GM12878 (cell line): ENCODE data around the gene HOXD11. TPM values are rescaled to one million over a fixed set of nuclear protein-coding genes. Genes with fewer than 3 reads are reported as not detected.

ENCODE experiments used
- ATAC-seq: fragments of 200-7000 bp; cut with Tn5 transposase; 3 replicates; pipeline ENCODE4 v1.9.1; 2020; ENCODE audit warnings: mild to moderate bottlenecking, moderate library complexity
- BruUV-seq: library from RNA; stranded (reverse); fragments of 400-500 nt; replicated peaks from 2 replicates; lab custom pipeline; 2021; lab: Mats Ljungman, UMichigan
- CTCF ChIA-PET: fragments of 300-600 bp; sonication (Branson Sonifier 250); formaldehyde crosslinking; extraction: SDS; loops from one replicate; lab custom pipeline; 2021; ENCODE audit warnings: inconsistent platforms; lab: Yijun Ruan, JAX
- POLR2A ChIA-PET: fragments of 350-600 bp; formaldehyde crosslinking; extraction: SDS; loops from one replicate; lab custom pipeline; 2021; ENCODE audit warnings: inconsistent platforms; lab: Charles Lee
- RAD21 ChIA-PET: fragments of 300-600 bp; sonication (Branson Sonifier 250); formaldehyde crosslinking; loops from one replicate; lab custom pipeline; 2023; ENCODE audit warnings: antibody characterized with exemption; ENCODE audit not compliant: unreplicated experiment; lab: Charles Lee
- SMC1A ChIA-PET: fragments of 300-600 bp; sonication (Branson Sonifier 250); formaldehyde crosslinking; loops from one replicate; lab custom pipeline; 2023; ENCODE audit not compliant: unreplicated experiment, uncharacterized antibody; lab: Charles Lee
- DNase-seq: peaks from one replicate; pipeline ENCODE4 v3.0.0-alpha.2; 2011; ENCODE audit warnings: low read depth, low spot score
- FAIRE-seq: peaks from 3 replicates; lab custom pipeline; 2011; peaks lifted over from hg19 to GRCh38; lab: Jason Lieb, UNC
- H2AFZ ChIP-seq: 2 replicates; pipeline ENCODE4 v1.6.0; 2011; ENCODE audit warnings: low read depth, low read length, control low read depth; ENCODE audit not compliant: control insufficient read depth
- H3K27ac ChIP-seq: 2 replicates; pipeline ENCODE4 v1.5.1; 2011; ENCODE audit warnings: control low read depth; ENCODE audit not compliant: control insufficient read depth, insufficient read depth
- H3K27me3 ChIP-seq, 2 experiments: replicated peaks in 1 of 2; 2 replicates each; pipeline versions ENCODE4 v1.6.0 to v1.6.1; 2011; ENCODE audit warnings: low read length in 1 of 2; ENCODE audit not compliant: control insufficient read depth in 2 of 2, insufficient read depth in 2 of 2
- H3K36me3 ChIP-seq, 2 experiments: 2 replicates each; pipeline ENCODE4 v1.5.1; 2011; ENCODE audit warnings: low read length in 1 of 2; ENCODE audit not compliant: control insufficient read depth in 2 of 2, insufficient read depth in 2 of 2
- H3K4me1 ChIP-seq: 2 replicates; pipeline ENCODE4 v1.6.1; 2011; ENCODE audit warnings: mild to moderate bottlenecking, low read length, moderate library complexity, mixed read lengths; ENCODE audit not compliant: control insufficient read depth, insufficient read depth
- H3K4me2 ChIP-seq: 2 replicates; pipeline ENCODE4 v1.6.0; 2011; ENCODE audit warnings: control low read depth; ENCODE audit not compliant: control insufficient read depth, insufficient read depth
- H3K4me3 ChIP-seq: fragments of 200-600 bp; sonication (generic); 2 replicates; pipeline ENCODE4 v1.5.1; 2016
- H3K79me2 ChIP-seq: 2 replicates; pipeline ENCODE4 v1.6.0; 2011; ENCODE audit warnings: low read length; ENCODE audit not compliant: control insufficient read depth, insufficient read depth
- H3K9ac ChIP-seq: 2 replicates; pipeline ENCODE4 v1.8.0; 2011; ENCODE audit warnings: low read length, control low read depth, mixed read lengths; ENCODE audit not compliant: control insufficient read depth, insufficient read depth
- H3K9me3 ChIP-seq: replicated peaks from 3 replicates; pipeline ENCODE4 v1.5.1; 2011; ENCODE audit warnings: mild to moderate bottlenecking, low read length; ENCODE audit not compliant: control insufficient read depth, insufficient read depth
- H4K20me1 ChIP-seq: 2 replicates; pipeline ENCODE4 v1.6.0; 2011; ENCODE audit not compliant: control insufficient read depth, insufficient read depth
- BCLAF1 ChIP-seq: fragments of 450-650 bp; IDR thresholded peaks from 2 replicates; pipeline ENCODE4 v1.6.1; 2017; ENCODE audit warnings: antibody characterized with exemption, mild to moderate bottlenecking, moderate library complexity
- EGR1 ChIP-seq, 2 experiments: IDR thresholded peaks; 1 replicate in 1 of 2; 2 replicates in 1 of 2; pipeline ENCODE4 v1.6.1; 2011 to 2012; ENCODE audit warnings: low read depth in 2 of 2, low read length in 2 of 2, borderline replicate concordance in 1 of 2, mild to moderate bottlenecking in 1 of 2, moderate library complexity in 1 of 2
- KAT2A ChIP-seq: conservative IDR thresholded peaks from 2 replicates; pipeline ENCODE4 v1.6.1; 2011; ENCODE audit warnings: low read depth, low read length; ENCODE audit not compliant: control insufficient read depth
- PKNOX1 ChIP-seq: fragments of 450-650 bp; IDR thresholded peaks from 2 replicates; pipeline ENCODE4 v1.6.1; 2016; ENCODE audit warnings: mild to moderate bottlenecking
- ZNF687 ChIP-seq: fragments of 450-650 bp; IDR thresholded peaks from 2 replicates; pipeline ENCODE4 v1.6.1; 2017; ENCODE audit warnings: mild to moderate bottlenecking, moderate library complexity
- WGBS: methylation state at CpG from one replicate; pipeline ENCODE4 v1.1.6; 2016; ENCODE audit warnings: low lambda C conversion rate; ENCODE audit not compliant: insufficient replicate concordance, insufficient coverage; ENCODE audit errors: missing lambda C conversion rate; 5-methylcytosine and 5-hydroxymethylcytosine counted together
- in situ Hi-C: fragments of 300-500 bp; cut with MboI; formaldehyde crosslinking; loops from 9 replicates; pipeline ENCODE4 v1.14.3; 2018; ENCODE audit warnings: mixed read lengths
- intact Hi-C: fragments of 100-400 bp; cut with micrococcal nuclease; formaldehyde crosslinking; loops from one replicate; pipeline ENCODE4 v1.14.2; 2022; ENCODE audit not compliant: unreplicated experiment
- polyA plus RNA-seq, 11 experiments: library from polyadenylated mRNA; depleted of rRNA in 4 of 11; unstranded in 6 of 11; stranded (reverse) in 5 of 11; fragments of >200 nt; fragmentation: Nextera tagmentation in 4 of 11; fragmentation: Illumina TruSeq in 1 of 11; extraction: Ambion mirVana in 4 of 11; extraction: Trizol in 1 of 11; gene quantifications; 1 replicate in 1 of 11; 2 replicates in 10 of 11; pipeline versions ENCODE4 v1.2.1 to v1.2.3, GENCODE V29; 2011 to 2016; ENCODE audit warnings: inconsistent platforms in 2 of 11, missing spikeins in 2 of 11, low read depth in 1 of 11
- total RNA-seq, 4 experiments: library from RNA; depleted of rRNA in 3 of 4; stranded (reverse); fragments of >200 nt in 3 of 4; fragmentation: Illumina TruSeq in 1 of 4; extraction: Trizol in 1 of 4; gene quantifications; 2 replicates each; pipeline versions ENCODE4 v1.2.1 to v1.2.3, GENCODE V29; 2013 to 2021

HOXD11 gene
- total and polyA plus RNA-seq, 10 of the 15 experiments (the other 5 are each of a cell fraction or from before 2014, with no cell fraction given): not detected

GRCh38 chr2:176147210-176147799, 40.2 kb downstream of the HOXD11 start:
- POLR2A ChIA-PET: no interaction called here
- Histone ChIP-seq H3K79me2 (no peaks in the 10 kb centered on the region), H3K27me3 (peaks cover 10 to 32% of the 10 kb centered on the region in 2 experiments), H3K4me1 (no peaks in the 10 kb centered on the region), H3K27ac (no peak overlapping the region), H3K36me3 (no peaks in the 10 kb centered on the region), H3K9ac (no peak overlapping the region), H3K9me3 (no peaks in the 10 kb centered on the region), H3K4me2 (no peak overlapping the region), H2AFZ (no peak overlapping the region), H3K4me3 (no peak overlapping the region), H4K20me1 (no peaks in the 10 kb centered on the region)
- 43% methylated on average over 32 of the region's 32 CpGs for WGBS
- no peak for TF ChIP-seq KAT2A
- no peak for TF ChIP-seq PKNOX1
- no peak for TF ChIP-seq EGR1 (IDR thresholded peaks at IDR 0.05; ENCODE audit: borderline replicate concordance in 1 of 2, low read depth in 2 of 2, low read length in 2 of 2)
- TF ChIP-seq ZNF687: no peak
- no peak for TF ChIP-seq BCLAF1
- SMC1A ChIA-PET: no interaction called here
- in situ Hi-C loops: loop anchor here (25.0 kb wide), 1 partner anchor 1190 kb away; no protein-coding TSS in a partner anchor
- CTCF ChIA-PET: interaction anchor here (0.7 to 8.6 kb wide), 3 partner anchors 307 to 507 kb away, joined by 4 to 157 read pairs (median 39); no protein-coding TSS in a partner anchor
- FAIRE-seq (no peak), ATAC-seq (no peak), DNase-seq (no peak)
- BruUV-seq: no TSS peak
- intact Hi-C loops: no loop called here
- RAD21 ChIA-PET: no interaction called here
